ENCODE results near the gene SDK2.

The SDK2 gene, protein sequence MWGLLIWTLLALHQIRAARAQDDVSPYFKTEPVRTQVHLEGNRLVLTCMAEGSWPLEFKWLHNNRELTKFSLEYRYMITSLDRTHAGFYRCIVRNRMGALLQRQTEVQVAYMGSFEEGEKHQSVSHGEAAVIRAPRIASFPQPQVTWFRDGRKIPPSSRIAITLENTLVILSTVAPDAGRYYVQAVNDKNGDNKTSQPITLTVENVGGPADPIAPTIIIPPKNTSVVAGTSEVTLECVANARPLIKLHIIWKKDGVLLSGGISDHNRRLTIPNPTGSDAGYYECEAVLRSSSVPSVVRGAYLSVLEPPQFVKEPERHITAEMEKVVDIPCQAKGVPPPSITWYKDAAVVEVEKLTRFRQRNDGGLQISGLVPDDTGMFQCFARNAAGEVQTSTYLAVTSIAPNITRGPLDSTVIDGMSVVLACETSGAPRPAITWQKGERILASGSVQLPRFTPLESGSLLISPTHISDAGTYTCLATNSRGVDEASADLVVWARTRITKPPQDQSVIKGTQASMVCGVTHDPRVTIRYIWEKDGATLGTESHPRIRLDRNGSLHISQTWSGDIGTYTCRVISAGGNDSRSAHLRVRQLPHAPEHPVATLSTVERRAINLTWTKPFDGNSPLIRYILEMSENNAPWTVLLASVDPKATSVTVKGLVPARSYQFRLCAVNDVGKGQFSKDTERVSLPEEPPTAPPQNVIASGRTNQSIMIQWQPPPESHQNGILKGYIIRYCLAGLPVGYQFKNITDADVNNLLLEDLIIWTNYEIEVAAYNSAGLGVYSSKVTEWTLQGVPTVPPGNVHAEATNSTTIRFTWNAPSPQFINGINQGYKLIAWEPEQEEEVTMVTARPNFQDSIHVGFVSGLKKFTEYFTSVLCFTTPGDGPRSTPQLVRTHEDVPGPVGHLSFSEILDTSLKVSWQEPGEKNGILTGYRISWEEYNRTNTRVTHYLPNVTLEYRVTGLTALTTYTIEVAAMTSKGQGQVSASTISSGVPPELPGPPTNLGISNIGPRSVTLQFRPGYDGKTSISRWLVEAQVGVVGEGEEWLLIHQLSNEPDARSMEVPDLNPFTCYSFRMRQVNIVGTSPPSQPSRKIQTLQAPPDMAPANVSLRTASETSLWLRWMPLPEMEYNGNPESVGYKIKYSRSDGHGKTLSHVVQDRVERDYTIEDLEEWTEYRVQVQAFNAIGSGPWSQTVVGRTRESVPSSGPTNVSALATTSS (N-terminal part only)
- long read RNA-seq, partial matches to known transcripts, result 1 of 4 reads
- long read RNA-seq, other reads (novel, unspliced or antisense), result 3 of 4 reads

DNA sequence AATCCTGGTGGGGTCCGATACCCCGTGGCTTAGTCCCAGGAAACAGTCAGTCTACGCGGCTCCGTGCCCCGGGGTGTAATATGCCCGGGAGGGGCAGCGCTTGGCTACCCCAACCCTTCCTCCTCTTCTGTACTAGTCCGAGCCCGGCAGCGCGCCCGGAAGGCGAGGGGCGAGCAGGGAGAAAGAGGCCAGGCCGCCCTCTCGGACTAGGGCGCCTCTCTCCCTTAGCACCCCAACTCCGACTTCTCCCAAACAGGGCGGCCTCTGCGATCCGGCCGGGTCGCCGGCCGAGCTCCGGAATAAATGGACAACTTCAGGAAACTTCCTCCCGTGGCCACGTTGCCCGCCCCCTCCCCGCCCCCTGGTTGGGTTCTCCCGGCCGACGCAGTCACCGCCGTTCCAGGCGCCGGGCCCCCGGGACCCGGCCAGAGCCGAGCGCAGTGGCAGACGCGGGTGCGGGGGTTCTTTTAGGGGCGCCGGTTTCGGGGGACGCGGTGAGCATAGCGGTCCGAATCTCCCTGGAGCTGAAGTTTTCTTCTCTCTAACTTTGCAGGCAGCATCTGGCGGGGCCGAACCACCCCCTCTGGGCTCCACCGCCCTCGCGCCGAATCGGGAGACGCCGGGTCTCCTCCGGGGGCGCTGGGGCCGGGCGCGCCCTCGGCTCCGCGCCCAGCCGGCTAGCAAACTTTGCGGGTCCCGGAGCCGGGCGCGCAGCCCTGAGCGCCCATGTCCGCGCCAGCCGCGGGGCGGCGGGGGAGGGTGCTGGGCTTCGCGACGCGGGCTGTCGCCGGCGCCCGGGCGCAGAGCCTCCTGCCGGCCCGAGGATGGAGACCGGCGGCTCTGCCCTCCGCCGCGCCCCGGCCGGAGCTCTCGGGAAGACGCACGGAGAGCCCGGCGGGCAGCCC, at the start of gene SDK2:
Gene SDK2 (minus strand): TSS at position 301 of the 905 bp plus-strand sequence. CDS start 357 bp downstream, outside the sequence.
- H3K27ac ChIP-seq (replicated peaks), result no peak within 1 kb of the TSS
- peaks cover 19% of the 10 kb centered on the region for H3K27me3 ChIP-seq (ENCODE audit: insufficient read depth, poor library complexity, severe bottlenecking)
- H3K4me3 ChIP-seq (replicated peaks; ENCODE audit: insufficient read depth, low read length), result peak within 1 kb of the TSS; percentile 48
- DNase-seq (ENCODE audit: low read depth in 1 of 2, low spot score in 1 of 2), result peak in 1 of 2 experiments; percentile 5
- TF ChIP-seq, protein P1, sequence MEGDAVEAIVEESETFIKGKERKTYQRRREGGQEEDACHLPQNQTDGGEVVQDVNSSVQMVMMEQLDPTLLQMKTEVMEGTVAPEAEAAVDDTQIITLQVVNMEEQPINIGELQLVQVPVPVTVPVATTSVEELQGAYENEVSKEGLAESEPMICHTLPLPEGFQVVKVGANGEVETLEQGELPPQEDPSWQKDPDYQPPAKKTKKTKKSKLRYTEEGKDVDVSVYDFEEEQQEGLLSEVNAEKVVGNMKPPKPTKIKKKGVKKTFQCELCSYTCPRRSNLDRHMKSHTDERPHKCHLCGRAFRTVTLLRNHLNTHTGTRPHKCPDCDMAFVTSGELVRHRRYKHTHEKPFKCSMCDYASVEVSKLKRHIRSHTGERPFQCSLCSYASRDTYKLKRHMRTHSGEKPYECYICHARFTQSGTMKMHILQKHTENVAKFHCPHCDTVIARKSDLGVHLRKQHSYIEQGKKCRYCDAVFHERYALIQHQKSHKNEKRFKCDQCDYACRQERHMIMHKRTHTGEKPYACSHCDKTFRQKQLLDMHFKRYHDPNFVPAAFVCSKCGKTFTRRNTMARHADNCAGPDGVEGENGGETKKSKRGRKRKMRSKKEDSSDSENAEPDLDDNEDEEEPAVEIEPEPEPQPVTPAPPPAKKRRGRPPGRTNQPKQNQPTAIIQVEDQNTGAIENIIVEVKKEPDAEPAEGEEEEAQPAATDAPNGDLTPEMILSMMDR (IDR thresholded peaks at IDR 0.05; ENCODE audit: insufficient read depth, low read length), result no peak
- TF ChIP-seq POLR2AphosphoS5 (IDR thresholded peaks at IDR 0.05; ENCODE audit: low read depth) (no peak), GABPA (IDR thresholded peaks at IDR 0.05; ENCODE audit: low read depth) (no peak), SPI1 (IDR thresholded peaks at IDR 0.05; ENCODE audit: borderline replicate concordance, low read depth) (no peak)
- TF ChIP-seq, protein P2, sequence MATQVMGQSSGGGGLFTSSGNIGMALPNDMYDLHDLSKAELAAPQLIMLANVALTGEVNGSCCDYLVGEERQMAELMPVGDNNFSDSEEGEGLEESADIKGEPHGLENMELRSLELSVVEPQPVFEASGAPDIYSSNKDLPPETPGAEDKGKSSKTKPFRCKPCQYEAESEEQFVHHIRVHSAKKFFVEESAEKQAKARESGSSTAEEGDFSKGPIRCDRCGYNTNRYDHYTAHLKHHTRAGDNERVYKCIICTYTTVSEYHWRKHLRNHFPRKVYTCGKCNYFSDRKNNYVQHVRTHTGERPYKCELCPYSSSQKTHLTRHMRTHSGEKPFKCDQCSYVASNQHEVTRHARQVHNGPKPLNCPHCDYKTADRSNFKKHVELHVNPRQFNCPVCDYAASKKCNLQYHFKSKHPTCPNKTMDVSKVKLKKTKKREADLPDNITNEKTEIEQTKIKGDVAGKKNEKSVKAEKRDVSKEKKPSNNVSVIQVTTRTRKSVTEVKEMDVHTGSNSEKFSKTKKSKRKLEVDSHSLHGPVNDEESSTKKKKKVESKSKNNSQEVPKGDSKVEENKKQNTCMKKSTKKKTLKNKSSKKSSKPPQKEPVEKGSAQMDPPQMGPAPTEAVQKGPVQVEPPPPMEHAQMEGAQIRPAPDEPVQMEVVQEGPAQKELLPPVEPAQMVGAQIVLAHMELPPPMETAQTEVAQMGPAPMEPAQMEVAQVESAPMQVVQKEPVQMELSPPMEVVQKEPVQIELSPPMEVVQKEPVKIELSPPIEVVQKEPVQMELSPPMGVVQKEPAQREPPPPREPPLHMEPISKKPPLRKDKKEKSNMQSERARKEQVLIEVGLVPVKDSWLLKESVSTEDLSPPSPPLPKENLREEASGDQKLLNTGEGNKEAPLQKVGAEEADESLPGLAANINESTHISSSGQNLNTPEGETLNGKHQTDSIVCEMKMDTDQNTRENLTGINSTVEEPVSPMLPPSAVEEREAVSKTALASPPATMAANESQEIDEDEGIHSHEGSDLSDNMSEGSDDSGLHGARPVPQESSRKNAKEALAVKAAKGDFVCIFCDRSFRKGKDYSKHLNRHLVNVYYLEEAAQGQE (IDR thresholded peaks at IDR 0.05; ENCODE audit: insufficient replicate concordance, low read depth), result no peak

DNA sequence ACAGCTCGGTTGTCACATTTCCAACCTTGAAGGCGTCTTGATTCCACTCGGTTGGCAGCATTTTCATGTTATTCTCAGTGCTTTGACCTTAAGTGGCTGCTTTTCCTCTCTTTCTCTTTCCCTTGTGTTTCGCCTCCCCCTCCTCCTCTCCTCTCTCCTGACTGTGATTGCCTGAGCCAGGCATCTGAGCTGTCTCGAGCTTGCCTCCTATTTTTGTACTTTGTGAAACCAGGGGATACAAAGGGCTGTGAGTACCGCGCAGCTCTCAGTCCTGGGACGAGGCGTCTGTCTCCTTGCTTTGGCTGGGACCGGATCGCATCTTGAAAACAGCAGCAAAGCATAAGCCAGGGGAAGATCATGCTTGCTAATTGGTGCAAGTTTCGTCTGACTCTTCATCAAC, 48.8 kb upstream of the SDK2 start:
- no peak overlapping the region for H3K4me3 ChIP-seq (replicated peaks; ENCODE audit: insufficient read depth, low read length)
- TF ChIP-seq POLR2AphosphoS5 (IDR thresholded peaks at IDR 0.05; ENCODE audit: low read depth) (no peak), GABPA (IDR thresholded peaks at IDR 0.05; ENCODE audit: low read depth) (no peak), SPI1 (IDR thresholded peaks at IDR 0.05; ENCODE audit: borderline replicate concordance, low read depth) (no peak)
- TF ChIP-seq, protein P1 (IDR thresholded peaks at IDR 0.05; ENCODE audit: insufficient read depth, low read length), result no peak
- TF ChIP-seq, protein P2 (IDR thresholded peaks at IDR 0.05; ENCODE audit: insufficient replicate concordance, low read depth), result no peak
- H3K27ac ChIP-seq (replicated peaks), result no peak overlapping the region
- no peak for DNase-seq (ENCODE audit: low read depth in 1 of 2, low spot score in 1 of 2)
- H3K27me3 ChIP-seq (ENCODE audit: insufficient read depth, poor library complexity, severe bottlenecking), result no peaks in the 10 kb centered on the region
